Ishikawa (cell line): ENCODE data around the gene MAD1L1.

ENCODE experiments used
- CEBPB ChIP-seq: IDR thresholded peaks from 2 replicates; pipeline ENCODE4 v1.6.1; 2012
- CREB1 ChIP-seq: IDR thresholded peaks from 2 replicates; pipeline ENCODE4 v1.6.1; 2012; ENCODE audit warnings: low read depth
- EGR1 ChIP-seq: IDR thresholded peaks from 2 replicates; pipeline ENCODE4 v1.6.1; 2012
- EP300 ChIP-seq: IDR thresholded peaks from 2 replicates; pipeline ENCODE4 v1.6.1; 2012; ENCODE audit warnings: borderline replicate concordance
- FOXM1 ChIP-seq: IDR thresholded peaks from 2 replicates; pipeline ENCODE4 v1.6.1; 2012; ENCODE audit warnings: low read depth, borderline replicate concordance
- NFIC ChIP-seq: IDR thresholded peaks from 2 replicates; pipeline ENCODE4 v1.6.1; 2012
- RAD21 ChIP-seq: IDR thresholded peaks from 2 replicates; pipeline ENCODE4 v1.6.1; 2012; ENCODE audit warnings: low read depth
- TAF1 ChIP-seq: IDR thresholded peaks from 2 replicates; pipeline ENCODE4 v1.6.1; 2012; ENCODE audit warnings: low read depth, mild to moderate bottlenecking
- TCF12 ChIP-seq: IDR thresholded peaks from 2 replicates; pipeline ENCODE4 v1.6.1; 2012; ENCODE audit warnings: low read depth
- TEAD4 ChIP-seq: IDR thresholded peaks from 2 replicates; pipeline ENCODE4 v1.6.1; 2012
- YY1 ChIP-seq: IDR thresholded peaks from 2 replicates; pipeline ENCODE4 v1.6.1; 2012; ENCODE audit warnings: low read depth
- ZBTB7A ChIP-seq: IDR thresholded peaks from 2 replicates; pipeline ENCODE4 v1.6.1; 2012; ENCODE audit warnings: low read depth
- TF ChIP-seq, protein P1 (sequence below): IDR thresholded peaks from 2 replicates; pipeline ENCODE4 v1.6.1; 2012
- TF ChIP-seq, protein P2 (sequence below): IDR thresholded peaks from 2 replicates; pipeline ENCODE4 v1.6.1; 2012; ENCODE audit warnings: low read depth, mild to moderate bottlenecking
- TF ChIP-seq, protein P3 (sequence below): IDR thresholded peaks from 2 replicates; pipeline ENCODE4 v1.6.1; 2012

The MAD1L1 gene

DNA sequence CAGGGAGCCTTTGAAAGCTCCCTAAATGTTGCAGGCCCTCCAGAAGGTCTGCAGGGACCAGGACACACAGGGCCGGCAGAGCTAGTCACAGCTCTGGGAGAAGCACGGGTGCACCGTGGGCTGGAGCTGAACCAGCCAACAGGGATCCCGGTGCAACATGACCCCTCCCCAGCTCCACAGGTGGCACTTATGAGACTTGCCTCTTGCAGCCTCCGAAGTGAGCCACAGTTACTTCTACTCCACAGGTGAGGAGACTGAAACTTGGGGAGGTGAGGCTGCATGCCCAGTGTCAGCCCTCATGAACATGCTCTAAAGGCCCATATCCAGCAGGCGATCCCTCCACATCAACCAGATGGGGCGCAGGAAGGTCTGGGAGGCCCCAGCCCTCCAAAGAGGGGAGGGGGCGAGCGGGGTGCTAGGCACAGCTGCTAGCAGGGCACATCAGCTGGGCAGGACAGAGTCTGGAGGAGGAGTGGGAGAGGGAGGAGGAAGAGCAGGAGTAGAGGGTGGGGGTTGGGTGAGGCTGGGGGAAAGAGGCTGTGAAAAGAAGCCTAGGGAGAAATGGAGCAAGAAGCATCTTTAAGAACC lies 338.3 kb downstream of the MAD1L1 start:
- no peak for TF ChIP-seq TAF1
- TF ChIP-seq RAD21, result no peak
- no peak for TF ChIP-seq CREB1
- TF ChIP-seq FOXM1, result no peak
- no peak for TF ChIP-seq YY1
- no peak for TF ChIP-seq NFIC
- no peak for TF ChIP-seq TEAD4
- TF ChIP-seq, protein P1, sequence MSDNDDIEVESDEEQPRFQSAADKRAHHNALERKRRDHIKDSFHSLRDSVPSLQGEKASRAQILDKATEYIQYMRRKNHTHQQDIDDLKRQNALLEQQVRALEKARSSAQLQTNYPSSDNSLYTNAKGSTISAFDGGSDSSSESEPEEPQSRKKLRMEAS, result no peak
- no peak for TF ChIP-seq TCF12
- TF ChIP-seq, protein P2, sequence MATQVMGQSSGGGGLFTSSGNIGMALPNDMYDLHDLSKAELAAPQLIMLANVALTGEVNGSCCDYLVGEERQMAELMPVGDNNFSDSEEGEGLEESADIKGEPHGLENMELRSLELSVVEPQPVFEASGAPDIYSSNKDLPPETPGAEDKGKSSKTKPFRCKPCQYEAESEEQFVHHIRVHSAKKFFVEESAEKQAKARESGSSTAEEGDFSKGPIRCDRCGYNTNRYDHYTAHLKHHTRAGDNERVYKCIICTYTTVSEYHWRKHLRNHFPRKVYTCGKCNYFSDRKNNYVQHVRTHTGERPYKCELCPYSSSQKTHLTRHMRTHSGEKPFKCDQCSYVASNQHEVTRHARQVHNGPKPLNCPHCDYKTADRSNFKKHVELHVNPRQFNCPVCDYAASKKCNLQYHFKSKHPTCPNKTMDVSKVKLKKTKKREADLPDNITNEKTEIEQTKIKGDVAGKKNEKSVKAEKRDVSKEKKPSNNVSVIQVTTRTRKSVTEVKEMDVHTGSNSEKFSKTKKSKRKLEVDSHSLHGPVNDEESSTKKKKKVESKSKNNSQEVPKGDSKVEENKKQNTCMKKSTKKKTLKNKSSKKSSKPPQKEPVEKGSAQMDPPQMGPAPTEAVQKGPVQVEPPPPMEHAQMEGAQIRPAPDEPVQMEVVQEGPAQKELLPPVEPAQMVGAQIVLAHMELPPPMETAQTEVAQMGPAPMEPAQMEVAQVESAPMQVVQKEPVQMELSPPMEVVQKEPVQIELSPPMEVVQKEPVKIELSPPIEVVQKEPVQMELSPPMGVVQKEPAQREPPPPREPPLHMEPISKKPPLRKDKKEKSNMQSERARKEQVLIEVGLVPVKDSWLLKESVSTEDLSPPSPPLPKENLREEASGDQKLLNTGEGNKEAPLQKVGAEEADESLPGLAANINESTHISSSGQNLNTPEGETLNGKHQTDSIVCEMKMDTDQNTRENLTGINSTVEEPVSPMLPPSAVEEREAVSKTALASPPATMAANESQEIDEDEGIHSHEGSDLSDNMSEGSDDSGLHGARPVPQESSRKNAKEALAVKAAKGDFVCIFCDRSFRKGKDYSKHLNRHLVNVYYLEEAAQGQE, result no peak
- TF ChIP-seq, protein P3, sequence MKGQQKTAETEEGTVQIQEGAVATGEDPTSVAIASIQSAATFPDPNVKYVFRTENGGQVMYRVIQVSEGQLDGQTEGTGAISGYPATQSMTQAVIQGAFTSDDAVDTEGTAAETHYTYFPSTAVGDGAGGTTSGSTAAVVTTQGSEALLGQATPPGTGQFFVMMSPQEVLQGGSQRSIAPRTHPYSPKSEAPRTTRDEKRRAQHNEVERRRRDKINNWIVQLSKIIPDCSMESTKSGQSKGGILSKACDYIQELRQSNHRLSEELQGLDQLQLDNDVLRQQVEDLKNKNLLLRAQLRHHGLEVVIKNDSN, result no peak
- no peak for TF ChIP-seq ZBTB7A
- TF ChIP-seq EP300, result no peak
- no peak for TF ChIP-seq EGR1
- no peak for TF ChIP-seq CEBPB

DNA sequence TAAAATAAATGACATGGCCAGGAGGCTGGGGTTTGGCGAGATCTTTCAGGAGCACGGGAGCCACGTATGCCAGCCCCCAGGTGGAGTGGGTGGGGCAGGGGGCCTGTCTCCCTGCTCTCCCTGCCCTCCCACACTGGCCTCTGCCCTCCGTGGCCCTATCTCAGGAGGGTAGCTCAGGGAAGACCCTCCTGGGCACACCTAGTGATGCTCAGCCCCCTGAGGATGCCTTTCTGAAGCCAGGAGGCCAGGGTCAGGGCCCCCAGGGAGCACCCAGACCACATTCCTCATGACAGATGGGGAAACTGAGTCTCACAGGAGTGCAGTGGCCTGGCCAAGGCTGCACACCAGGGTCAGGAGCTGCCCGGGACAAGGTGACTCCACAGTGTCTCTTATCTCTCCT lies 339.3 kb downstream of the MAD1L1 start:
- TF ChIP-seq NFIC (no peak), EGR1 (no peak), EP300 (no peak), TEAD4 (no peak), ZBTB7A (no peak), TCF12 (no peak), YY1 (no peak), RAD21 (no peak), CEBPB (no peak), TAF1 (no peak), FOXM1 (no peak), CREB1 (no peak)
- TF ChIP-seq, protein P2, result no peak
- TF ChIP-seq, protein P1, result no peak
- TF ChIP-seq, protein P3, result no peak

- TF ChIP-seq YY1 (no peak), CEBPB (no peak), EP300 (no peak), EGR1 (no peak), CREB1 (no peak), NFIC (no peak), FOXM1 (no peak), ZBTB7A (no peak), TAF1 (no peak), RAD21 (no peak), TEAD4 (no peak), TCF12 (no peak)
- TF ChIP-seq, protein P1, result no peak
- TF ChIP-seq, protein P3, result no peak
- TF ChIP-seq, protein P2, result no peak
Measured at GRCh38 chr7:1893036-1893435, 339.7 kb downstream of the MAD1L1 start.
